GM21367 (cell line): ENCODE measurements around the gene NGRN.

Source experiments
- ATAC-seq: cut with Tn5 transposase; IDR thresholded peaks from one replicate; pipeline ENCODE4 v1.9.1; 2021; ENCODE audit not compliant: unreplicated experiment

Gene NGRN, protein sequence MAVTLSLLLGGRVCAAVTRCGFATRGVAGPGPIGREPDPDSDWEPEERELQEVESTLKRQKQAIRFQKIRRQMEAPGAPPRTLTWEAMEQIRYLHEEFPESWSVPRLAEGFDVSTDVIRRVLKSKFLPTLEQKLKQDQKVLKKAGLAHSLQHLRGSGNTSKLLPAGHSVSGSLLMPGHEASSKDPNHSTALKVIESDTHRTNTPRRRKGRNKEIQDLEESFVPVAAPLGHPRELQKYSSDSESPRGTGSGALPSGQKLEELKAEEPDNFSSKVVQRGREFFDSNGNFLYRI

GRCh38 chr15:90265271-90266060 lies at the start of gene NGRN:
Gene NGRN (plus strand): TSS chr15:90265672. CDS start chr15:90265713, 41 bp downstream.
- ATAC-seq = peak; percentile 83

DNA sequence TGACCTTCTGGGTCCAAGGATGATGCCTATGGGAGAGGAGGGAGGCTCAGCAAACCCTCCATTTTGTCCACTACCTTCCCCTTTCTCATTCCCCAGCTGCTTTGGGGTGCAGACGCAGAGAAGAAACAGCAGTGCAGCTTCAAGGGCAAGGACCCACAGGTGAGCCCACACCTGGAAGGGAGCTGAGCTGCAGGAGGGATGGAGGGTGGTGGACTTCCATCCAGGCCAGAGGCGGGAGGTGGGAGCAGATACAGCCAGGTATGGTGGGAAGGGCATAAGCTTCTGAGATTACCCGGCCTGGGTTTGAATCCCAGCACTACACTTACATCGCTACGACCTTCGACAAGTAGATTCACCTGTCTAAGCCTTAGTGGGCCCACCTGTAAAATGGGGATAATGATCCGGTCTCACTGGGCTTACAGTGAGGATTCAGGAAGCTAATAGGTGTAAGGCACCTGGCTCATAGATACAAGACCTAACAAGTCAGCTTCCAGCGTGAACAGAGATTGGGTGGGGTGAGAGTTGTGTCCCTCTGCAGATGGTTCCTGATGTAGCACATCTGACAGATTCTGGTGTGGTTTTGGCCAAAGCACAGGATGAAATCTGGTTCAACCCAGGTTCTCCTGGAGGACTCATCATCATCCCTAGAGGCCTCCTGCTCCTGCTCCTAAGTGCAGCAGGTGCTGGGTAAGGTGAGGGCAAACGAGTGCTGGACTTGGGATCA lies 47.6 kb upstream of the NGRN start:
- no peak for ATAC-seq

- ATAC-seq = no peak
Observed at GRCh38 chr15:90219421-90220141, 45.9 kb upstream of the NGRN start.

DNA sequence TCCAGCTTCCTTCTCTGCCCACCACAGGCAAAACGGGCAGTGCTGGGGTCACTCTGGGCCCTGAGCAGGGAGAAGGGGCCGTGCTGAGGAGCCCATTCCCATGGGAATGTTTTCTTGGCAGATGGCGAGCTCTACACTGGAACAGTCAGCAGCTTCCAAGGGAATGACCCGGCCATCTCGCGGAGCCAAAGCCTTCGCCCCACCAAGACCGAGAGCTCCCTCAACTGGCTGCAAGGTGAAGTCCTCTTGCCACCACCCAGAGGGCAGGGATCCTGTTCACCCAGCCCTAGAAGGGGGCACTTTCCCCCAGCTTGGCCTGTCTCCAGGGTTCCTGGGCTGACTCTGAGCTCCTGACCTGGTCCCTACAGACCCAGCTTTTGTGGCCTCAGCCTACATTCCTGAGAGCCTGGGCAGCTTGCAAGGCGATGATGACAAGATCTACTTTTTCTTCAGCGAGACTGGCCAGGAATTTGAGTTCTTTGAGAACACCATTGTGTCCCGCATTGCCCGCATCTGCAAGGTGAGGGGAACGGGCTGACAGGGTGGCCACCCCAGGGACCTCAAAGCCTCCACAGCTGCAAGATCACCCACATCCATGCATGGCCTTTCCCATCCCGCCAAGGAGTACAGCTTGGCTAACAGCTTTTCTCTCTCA lies 44.1 kb upstream of the NGRN start:
- no peak for ATAC-seq

- no peak for ATAC-seq
Observed at GRCh38 chr15:90222547-90222946, 42.9 kb upstream of the NGRN start.

DNA sequence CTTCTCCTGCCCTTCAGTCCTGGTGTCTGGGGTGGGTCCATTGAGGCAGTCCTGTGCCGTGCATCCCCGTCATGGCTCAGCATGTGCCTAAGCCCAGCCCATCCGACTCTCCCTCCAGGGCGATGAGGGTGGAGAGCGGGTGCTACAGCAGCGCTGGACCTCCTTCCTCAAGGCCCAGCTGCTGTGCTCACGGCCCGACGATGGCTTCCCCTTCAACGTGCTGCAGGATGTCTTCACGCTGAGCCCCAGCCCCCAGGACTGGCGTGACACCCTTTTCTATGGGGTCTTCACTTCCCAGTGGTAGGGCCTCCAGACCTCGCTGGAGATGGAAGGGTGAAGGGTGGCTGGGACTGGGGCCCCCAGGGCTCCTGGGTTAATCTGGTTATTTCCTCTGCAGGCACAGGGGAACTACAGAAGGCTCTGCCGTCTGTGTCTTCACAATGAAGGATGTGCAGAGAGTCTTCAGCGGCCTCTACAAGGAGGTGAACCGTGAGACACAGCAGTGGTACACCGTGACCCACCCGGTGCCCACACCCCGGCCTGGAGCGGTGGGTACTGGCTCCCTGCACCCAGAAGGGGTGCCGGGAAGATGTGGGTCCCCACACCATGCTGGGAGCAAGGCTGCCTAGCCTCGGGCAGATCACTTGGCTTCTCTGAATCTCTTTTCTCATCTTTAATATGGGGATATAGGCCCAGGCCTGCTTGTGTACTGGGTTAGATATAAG lies 41.9 kb upstream of the NGRN start:
- no peak for ATAC-seq

DNA sequence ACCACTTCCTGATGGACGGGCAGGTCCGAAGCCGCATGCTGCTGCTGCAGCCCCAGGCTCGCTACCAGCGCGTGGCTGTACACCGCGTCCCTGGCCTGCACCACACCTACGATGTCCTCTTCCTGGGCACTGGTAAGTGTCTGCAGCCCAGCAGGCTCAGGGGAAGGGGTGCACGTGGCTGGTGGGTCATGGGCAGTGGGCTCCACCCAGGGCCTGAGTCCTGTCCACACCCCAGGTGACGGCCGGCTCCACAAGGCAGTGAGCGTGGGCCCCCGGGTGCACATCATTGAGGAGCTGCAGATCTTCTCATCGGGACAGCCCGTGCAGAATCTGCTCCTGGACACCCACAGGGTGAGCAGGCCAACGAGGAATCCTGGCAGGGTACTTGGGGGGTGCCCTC lies 40.4 kb upstream of the NGRN start:
- no peak for ATAC-seq

GRCh38 chr15:90225504-90226234 lies 39.8 kb upstream of the NGRN start:
- no peak for ATAC-seq

- no peak for ATAC-seq
Observed at GRCh38 chr15:90227336-90227735, 38.1 kb upstream of the NGRN start.

DNA sequence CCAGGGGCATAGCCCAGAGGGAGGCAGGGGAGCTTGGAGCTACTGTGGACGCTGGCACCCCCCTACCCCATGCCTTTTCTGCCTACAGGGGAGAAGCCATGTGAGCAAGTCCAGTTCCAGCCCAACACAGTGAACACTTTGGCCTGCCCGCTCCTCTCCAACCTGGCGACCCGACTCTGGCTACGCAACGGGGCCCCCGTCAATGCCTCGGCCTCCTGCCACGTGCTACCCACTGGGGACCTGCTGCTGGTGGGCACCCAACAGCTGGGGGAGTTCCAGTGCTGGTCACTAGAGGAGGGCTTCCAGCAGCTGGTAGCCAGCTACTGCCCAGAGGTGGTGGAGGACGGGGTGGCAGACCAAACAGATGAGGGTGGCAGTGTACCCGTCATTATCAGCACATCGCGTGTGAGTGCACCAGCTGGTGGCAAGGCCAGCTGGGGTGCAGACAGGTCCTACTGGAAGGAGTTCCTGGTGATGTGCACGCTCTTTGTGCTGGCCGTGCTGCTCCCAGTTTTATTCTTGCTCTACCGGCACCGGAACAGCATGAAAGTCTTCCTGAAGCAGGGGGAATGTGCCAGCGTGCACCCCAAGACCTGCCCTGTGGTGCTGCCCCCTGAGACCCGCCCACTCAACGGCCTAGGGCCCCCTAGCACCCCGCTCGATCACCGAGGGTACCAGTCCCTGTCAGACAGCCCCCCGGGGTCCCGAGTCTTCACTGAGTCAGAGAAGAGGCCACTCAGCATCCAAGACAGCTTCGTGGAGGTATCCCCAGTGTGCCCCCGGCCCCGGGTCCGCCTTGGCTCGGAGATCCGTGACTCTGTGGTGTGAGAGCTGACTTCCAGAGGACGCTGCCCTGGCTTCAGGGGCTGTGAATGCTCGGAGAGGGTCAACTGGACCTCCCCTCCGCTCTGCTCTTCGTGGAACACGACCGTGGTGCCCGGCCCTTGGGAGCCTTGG lies 37.4 kb upstream of the NGRN start:
- ATAC-seq = no peak

GRCh38 chr15:90228960-90229359 lies 36.5 kb upstream of the NGRN start:
- no peak for ATAC-seq

DNA sequence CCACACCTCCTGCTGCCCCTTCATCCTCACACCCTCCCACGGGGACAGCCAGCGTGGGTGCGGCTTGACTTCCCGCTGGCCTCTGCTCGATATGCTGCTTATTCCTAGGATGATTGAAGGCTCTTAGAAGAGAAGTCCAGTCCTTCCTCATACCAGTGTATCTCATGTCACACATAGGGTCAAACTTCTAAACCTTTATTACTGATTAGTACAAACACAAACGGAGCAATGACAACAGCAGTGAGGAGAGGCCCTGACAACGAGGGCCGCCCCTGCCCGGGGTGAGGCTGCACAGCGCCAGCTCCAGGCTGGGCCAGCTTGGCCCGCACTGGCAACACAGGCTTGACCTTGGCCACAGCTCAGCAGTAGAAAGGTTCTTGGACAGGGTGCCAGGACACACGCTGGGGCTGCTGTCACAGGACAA lies 35.4 kb upstream of the NGRN start:
- no peak for ATAC-seq

DNA sequence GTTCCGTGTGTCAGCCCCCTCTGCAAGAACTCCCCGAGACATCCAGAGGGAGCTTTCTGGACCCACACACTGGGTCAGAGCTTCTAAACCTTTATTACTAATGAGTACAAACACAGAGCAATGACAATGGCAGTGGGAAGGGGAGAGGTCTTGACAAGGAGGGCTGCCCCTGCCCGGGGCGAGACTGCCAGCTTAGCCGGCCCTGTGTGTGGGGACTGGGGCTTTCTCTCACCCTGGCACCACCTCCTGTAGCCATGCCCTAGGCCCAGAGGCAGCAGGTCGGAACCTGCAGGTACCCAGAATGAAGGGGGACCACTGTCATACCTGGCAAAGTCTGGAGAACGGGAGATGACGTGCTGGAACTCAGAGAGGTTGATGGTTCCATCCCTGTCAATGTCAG lies 34.9 kb upstream of the NGRN start:
- no peak for ATAC-seq

DNA sequence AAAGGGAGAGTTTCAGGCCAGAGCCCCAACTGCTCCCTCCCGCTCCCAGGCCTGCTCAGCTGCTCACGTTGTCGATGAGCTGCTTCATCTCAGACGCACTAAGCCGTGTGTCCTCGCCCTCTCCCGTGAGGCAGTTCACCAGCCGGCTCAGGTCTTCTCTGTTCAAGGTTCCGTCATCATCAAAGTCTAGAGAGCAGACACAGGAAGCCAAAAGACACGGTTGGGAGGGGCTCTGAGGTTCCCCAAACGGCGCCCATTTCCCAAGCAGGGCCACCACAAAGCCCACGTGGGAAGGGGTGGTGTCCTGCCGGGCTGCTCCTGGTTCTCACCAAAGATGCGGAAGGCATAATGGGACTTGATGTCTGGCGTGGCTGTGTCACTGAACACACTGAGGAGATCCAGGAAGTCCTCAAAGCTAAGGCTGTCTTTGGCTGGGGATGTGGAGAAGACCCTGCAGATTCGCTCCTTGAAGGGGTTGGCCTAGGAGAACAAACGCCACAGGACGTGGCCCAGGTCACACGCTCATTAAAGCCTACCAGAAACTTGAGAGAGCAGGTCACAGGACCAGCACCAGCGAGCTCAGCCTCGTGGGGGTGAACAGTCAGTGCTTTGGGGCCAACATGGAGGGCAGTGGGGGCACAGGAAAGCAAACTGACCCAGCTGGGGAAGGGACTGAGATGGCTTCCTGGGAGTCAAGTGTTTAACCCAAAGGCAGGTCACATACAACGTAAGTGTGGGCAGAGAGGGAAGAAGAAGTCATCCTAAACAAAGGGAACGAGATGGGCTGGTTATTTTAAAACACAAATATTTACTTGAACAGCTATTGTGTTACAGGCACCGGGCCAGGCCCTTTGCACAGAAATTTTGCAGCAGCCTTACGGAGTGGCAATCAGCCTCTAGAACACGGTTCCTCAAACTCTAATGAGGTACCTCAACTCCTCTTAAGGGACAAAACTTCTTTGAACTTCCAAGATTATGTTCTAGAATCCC lies 34.1 kb upstream of the NGRN start:
- ATAC-seq = no peak

DNA sequence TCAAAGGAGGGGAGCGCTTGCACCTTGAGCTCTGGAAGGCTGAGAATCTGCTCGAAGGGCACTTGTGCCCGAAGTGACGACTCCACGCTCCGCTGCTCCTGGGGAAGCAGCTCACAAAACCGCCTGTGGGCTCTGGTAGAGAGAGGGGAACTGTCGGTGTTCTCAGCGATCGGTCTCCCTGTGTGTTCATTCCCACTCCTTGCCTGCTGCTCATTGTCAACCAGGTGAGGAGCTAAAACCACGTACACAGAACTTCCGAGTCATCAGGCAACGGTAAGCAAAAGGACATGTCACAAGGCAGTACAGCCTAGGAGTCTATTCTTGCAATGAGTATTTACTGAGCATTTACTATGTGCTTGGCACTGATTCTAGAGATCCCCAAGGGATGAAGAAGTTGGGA lies 33.3 kb upstream of the NGRN start:
- no peak for ATAC-seq

DNA sequence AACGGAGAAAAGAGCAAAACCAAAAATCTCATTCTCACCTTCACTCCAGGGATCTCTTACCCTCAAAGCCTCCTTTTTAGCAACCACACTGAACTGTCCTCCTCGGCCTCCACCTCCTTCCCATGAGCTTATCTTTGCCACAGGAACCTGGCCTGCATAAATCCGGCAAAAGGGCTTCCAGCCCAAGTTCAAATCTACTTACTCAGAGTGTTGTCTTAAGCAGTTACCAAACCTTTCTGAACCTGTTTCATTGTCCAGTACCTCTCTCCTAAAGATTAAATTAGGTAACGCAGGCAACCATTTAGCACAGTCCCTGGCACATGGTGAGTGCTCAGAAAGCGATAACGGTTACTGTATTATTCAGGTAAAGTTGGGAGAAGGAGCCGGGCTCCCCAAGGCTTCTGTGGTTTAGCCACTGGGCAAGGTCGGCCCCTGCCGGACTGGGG lies 32.5 kb upstream of the NGRN start:
- no peak for ATAC-seq
